Vagina (tissue), 2 donors: Measurements from ENCODE around the gene NUMA1. TPM values are rescaled to one million over a fixed set of nuclear protein-coding genes. Genes with fewer than 3 reads are reported as not detected.

ENCODE experiments used
- DNase-seq, 2 donors: peaks; one replicate each; pipeline ENCODE4 v3.0.0-alpha.2; 2017; ENCODE audit errors: extremely low spot score in 2 of 2
- H3K27ac ChIP-seq: fragments of 200-600 bp; sonication (generic); one replicate; pipeline ENCODE4 v1.5.1; 2019
- H3K27me3 ChIP-seq: fragments of 200-600 bp; sonication (generic); one replicate; pipeline ENCODE4 v1.5.1; 2019
- H3K36me3 ChIP-seq, 2 donors: fragments of 200-600 bp; sonication (generic); one replicate each; pipeline ENCODE4 v1.5.1; 2017 to 2019
- H3K4me1 ChIP-seq: fragments of 200-600 bp; sonication (generic); one replicate; pipeline ENCODE4 v1.5.1; 2019
- H3K4me3 ChIP-seq, 2 donors: fragments of 200-600 bp; sonication (generic); 1 replicate in 1 of 2; 2 replicates in 1 of 2; pipeline ENCODE4 v1.5.1; 2016 to 2019
- H3K9me3 ChIP-seq: fragments of 200-600 bp; sonication (generic); one replicate; pipeline ENCODE4 v1.5.1; 2019
- CTCF ChIP-seq, 3 experiments: fragments of 450-650 bp in 2 of 3; fragments of 200-600 bp in 1 of 3; sonication (generic) in 1 of 3; IDR thresholded peaks; one replicate each; pipeline ENCODE4 v1.5.1; 2017 to 2019; ENCODE audit warnings: antibody characterized with exemption in 3 of 3, mild to moderate bottlenecking in 2 of 3, moderate library complexity in 2 of 3
- POLR2A ChIP-seq, 2 donors: fragments of 450-650 bp; IDR thresholded peaks; one replicate each; pipeline ENCODE4 v1.6.1; 2017; ENCODE audit warnings: antibody characterized with exemption in 2 of 2, mild to moderate bottlenecking in 2 of 2, moderate library complexity in 2 of 2
- POLR2AphosphoS5 ChIP-seq, 2 donors: sonication (generic); formaldehyde crosslinking; IDR thresholded peaks; one replicate each; pipeline ENCODE4 v1.9.0; 2017; ENCODE audit warnings: antibody characterized with exemption in 2 of 2, mild to moderate bottlenecking in 2 of 2, low read depth in 1 of 2; ENCODE audit not compliant: insufficient read depth in 1 of 2
- intact Hi-C: fragments of 100-400 bp; cut with DNase I; formaldehyde crosslinking; loops from one replicate; pipeline ENCODE4 v1.15.1; 2023
- total RNA-seq: library from RNA; depleted of rRNA; stranded (reverse); fragments of >200 nt; gene quantifications from one replicate; pipeline ENCODE4 v1.2.3, GENCODE V29; 2016

NUMA1 gene
- total RNA-seq, 1 donor from 2014 or later: 314 TPM

- Histone ChIP-seq H3K9me3 (no peaks in the 10 kb centered on the region), H3K4me1 (no peaks in the 10 kb centered on the region), H3K27ac (no peak overlapping the region), H3K36me3 (no peaks in the 10 kb centered on the region), H3K27me3 (no peaks in the 10 kb centered on the region), H3K4me3 (no peak overlapping the region)
- TF ChIP-seq CTCF (IDR thresholded peaks at IDR 0.05): no peak
- TF ChIP-seq POLR2A (IDR thresholded peaks at IDR 0.05): no peak
- no peak for TF ChIP-seq POLR2AphosphoS5 (IDR thresholded peaks at IDR 0.05; ENCODE audit: insufficient read depth in 1 of 2, low read depth in 1 of 2)
- intact Hi-C loops: no loop called here
- DNase-seq: no peak
These were observed 31.4 kb downstream of the NUMA1 start for GRCh38 chr11:72048766-72049460.

GRCh38 chr11:72045849-72046248 lies 34.5 kb downstream of the NUMA1 start:
- DNase-seq: no peak
- H3K36me3 ChIP-seq: no peaks in the 10 kb centered on the region
- no peak overlapping the region for H3K4me3 ChIP-seq
- peaks cover 17% of the 10 kb centered on the region for H3K4me1 ChIP-seq
- H3K27ac ChIP-seq: peak overlapping the region; percentile 43
- TF ChIP-seq POLR2AphosphoS5 (IDR thresholded peaks at IDR 0.05; ENCODE audit: insufficient read depth in 1 of 2, low read depth in 1 of 2) (peak in 1 of 2 donors; percentile 23), CTCF (IDR thresholded peaks at IDR 0.05) (no peak)
- no peaks in the 10 kb centered on the region for H3K9me3 ChIP-seq
- H3K27me3 ChIP-seq: no peaks in the 10 kb centered on the region
- intact Hi-C loops: no loop called here

- Histone ChIP-seq H3K27me3 (no peaks in the 10 kb centered on the region), H3K36me3 (no peaks in the 10 kb centered on the region), H3K4me3 (peak overlapping the region; percentile 65 to 68), H3K27ac (peak overlapping the region; percentile 96), H3K4me1 (peaks cover 46% of the 10 kb centered on the region), H3K9me3 (no peaks in the 10 kb centered on the region)
- no peak for DNase-seq
- intact Hi-C loops: no loop called here
- no peak for TF ChIP-seq POLR2A (IDR thresholded peaks at IDR 0.05)
- peak in 1 of 2 donors; percentile 3 for TF ChIP-seq POLR2AphosphoS5 (IDR thresholded peaks at IDR 0.05; ENCODE audit: insufficient read depth in 1 of 2, low read depth in 1 of 2)
These were observed 38.1 kb downstream of the NUMA1 start for GRCh38 chr11:72042064-72042745.

GRCh38 chr11:72041364-72042063 lies 38.8 kb downstream of the NUMA1 start:
- peak in 1 of 2 donors; percentile 91 for DNase-seq
- no peaks in the 10 kb centered on the region for H3K27me3 ChIP-seq
- peak overlapping the region; percentile 96 for H3K27ac ChIP-seq
- TF ChIP-seq POLR2A (IDR thresholded peaks at IDR 0.05) (peak in 1 of 2 donors; percentile 44), CTCF (IDR thresholded peaks at IDR 0.05) (no peak), POLR2AphosphoS5 (IDR thresholded peaks at IDR 0.05; ENCODE audit: insufficient read depth in 1 of 2, low read depth in 1 of 2) (peak; percentile 18 to 76)
- no peaks in the 10 kb centered on the region for H3K36me3 ChIP-seq
- peaks cover 52% of the 10 kb centered on the region for H3K4me1 ChIP-seq
- H3K9me3 ChIP-seq: no peaks in the 10 kb centered on the region
- intact Hi-C loops: loop anchor here (2.0 kb wide), 1 partner anchor 39 kb away; the partner anchor contains the start of genes LRRC51 and NUMA1
- peak overlapping the region; percentile 65 to 68 for H3K4me3 ChIP-seq
